CD4-positive, alpha-beta T cell treated with Interferon alpha-2 for 1 hour (primary cell): ENCODE measurements around the gene PIGL.
"Not testable (repeated sequence)": the region's sequence is repeated elsewhere in the genome, so short reads cannot be mapped to it uniquely, and the experiment has no call there.

Source experiments
- DNase-seq, 2 donors: peaks; one replicate each; pipeline ENCODE4 v3.0.0-alpha.2; 2020 to 2022

Gene PIGL

DNA sequence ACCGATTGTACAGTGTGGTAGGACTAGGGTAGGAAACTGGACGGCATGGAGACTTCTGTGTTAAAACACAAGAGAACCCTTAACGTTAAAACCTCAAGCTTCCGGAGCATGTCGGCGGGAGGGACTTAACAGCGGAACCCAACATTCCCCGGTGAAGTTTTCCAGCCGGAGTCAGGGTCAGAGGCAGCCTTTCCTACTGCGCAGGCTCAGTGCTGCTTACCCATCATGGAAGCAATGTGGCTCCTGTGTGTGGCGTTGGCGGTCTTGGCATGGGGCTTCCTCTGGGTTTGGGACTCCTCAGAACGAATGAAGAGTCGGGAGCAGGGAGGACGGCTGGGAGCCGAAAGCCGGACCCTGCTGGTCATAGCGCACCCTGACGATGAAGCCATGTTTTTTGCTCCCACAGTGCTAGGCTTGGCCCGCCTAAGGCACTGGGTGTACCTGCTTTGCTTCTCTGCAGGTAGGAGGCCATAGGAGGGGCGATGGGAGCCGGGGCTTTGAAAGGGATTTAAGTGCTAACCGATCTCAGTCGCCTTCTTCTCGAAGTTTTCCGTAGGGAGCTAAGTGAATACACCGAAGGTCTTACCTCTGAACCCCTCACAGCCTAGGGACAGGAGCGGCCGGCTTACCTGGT is at the start of gene PIGL:
PIGL (plus strand) TSS at position 209 of the 634 bp plus-strand sequence; CDS start at position 226, 17 bp downstream.
- peak; percentile 82 to 90 for DNase-seq

DNA sequence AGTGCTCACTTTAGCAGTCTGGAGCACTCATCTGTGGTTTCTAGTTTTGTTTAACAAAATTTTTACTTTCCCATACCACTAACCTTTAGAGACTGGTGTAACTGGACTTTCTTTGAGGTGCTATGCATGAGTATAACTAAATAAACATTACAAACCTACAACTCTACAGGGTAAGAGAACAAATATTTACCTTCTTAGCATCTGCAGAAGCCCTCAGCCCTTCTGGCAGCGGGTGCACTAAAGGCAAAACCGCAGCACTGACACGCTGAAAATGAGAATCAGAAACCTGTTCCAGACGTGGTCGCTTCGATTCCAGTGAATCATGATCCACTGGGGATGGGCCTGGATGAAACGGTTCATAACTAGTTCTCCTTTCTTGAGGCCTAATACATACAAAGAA is 45.4 kb upstream of the PIGL start:
- DNase-seq = no peak

DNA sequence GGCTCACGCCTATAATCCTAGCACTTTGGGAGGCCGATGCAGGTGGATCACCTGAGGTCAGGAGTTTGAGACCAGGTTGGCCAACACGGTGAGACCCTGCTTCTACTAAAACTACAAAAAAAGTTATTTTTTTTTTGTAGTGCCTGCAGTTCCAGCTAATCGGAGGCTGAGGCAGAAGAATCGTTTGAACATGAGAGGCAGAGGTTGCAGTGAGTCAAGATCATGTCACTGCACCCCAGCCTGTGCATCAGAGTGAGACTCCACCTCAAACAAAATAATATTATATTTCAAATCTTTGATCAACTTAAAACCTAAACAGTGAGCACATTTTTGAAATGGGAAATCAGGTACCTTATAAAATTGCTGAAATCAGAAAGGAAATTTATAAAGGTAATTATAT is 38.2 kb upstream of the PIGL start:
- DNase-seq = no peak

- DNase-seq = no peak
Observed at GRCh38 chr17:16181581-16181980, 35.4 kb upstream of the PIGL start.

DNA sequence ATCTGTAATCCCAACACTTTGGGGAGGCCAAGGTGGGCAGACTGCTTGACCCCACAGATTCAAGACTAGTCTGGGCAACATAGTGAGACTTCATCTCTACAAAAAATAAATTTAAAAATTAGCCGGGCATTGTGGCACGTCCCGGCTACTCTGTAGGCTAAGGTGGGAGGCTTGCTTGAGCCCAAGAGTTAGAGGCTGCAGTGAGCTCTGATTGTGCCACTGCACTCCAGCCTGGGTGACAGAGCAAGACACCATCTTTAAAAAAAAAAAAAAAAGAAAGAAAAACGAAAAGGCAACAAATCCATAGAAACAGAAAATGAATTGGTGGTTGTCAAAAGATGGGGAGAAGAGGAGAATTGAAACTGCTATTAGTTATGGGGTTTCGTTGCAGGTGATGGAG is 29.4 kb upstream of the PIGL start:
- no peak for DNase-seq

DNA sequence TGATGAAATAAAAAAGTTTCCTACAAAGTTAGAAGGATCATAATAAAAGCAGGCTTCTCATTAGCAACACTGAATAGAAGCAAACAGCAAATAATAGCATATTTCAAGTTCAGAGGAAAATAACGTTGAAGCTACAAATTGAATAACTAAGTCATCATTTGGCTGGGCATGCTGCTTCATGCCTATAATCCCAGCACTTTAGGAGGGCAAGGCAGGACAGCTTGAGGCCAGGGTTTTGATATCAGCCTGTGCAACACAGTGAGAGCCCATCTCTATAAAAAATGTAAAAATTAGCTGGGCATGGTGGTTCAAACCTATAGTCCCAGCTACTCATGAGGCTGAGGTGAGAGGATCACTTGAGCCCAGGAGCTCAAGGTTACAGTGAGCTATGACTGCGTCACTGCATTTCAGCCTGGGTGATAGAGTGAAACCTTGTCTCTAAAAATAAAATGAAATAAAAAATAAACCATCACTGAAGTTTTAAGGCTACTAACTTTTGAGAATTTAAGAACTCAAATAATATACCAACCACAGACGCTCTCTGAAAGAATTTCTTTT is 27.1 kb upstream of the PIGL start:
- DNase-seq = no peak

- no peak for DNase-seq
Observed at GRCh38 chr17:16190703-16191360, 26.2 kb upstream of the PIGL start.

DNA sequence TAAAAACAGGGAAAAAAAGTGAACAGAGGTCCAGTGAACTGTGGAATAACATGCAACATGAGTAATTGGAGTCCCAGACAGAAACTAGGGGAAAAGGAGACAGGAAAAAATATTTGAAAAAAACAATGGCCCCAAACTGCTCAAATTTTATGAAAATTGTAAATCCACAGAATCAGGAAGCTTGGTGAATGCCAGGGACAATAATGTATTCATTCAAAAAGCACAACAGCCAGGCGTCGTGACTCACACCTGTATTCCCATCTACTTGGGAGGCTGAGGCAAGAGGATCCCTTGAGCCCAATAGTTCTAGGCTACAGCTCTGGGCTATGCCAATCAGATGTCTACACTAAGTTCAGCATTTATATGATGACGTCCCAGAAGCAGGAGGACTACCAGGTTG is 25.4 kb upstream of the PIGL start:
- no peak for DNase-seq

DNA sequence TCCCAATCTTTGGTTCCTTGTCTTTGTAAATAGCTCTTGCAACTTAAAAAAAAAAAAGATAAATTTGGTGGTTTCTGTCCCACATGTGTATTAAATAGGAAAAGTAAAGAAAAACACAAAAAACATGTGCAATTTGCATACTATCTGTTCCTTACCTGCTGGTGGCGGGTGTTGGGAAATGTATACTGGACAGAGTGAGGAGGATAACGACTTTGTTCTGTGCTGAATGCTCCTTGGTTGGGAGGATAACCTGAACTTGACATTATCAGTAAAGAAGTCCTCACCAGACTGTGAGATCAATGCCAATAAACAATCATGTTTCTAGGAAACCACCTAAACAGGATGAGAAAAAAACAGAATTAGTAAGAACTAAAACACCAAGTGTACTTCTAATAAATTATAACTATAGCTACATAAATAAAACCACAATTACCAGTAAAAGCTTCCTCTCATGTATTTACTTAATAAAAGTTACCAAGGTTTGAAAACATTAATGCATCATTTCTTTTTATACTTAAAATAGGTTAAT is 22.6 kb upstream of the PIGL start:
- DNase-seq = peak in 1 of 2 donors; percentile 42

DNA sequence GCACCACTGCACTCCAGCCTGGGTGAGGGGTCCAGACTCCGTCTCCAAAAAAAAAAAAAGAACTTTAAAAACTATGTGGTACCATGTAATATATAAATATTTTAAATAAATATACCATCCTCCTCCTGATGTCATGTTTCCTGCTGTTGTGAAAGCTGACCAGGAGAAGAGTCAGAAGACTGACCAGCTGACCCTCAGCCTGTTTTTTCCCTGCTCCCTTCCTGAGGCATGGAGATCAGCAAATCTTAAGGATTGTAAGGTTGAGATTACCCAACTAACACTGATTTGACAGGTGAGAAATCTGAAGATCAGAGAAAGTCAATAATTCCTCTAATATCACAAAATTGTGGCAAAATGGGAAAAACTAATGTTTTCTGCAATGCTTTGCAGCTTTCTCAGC is 19.7 kb upstream of the PIGL start:
- DNase-seq = no peak

- no peak for DNase-seq
Observed at GRCh38 chr17:16199093-16199492, 17.9 kb upstream of the PIGL start.

DNA sequence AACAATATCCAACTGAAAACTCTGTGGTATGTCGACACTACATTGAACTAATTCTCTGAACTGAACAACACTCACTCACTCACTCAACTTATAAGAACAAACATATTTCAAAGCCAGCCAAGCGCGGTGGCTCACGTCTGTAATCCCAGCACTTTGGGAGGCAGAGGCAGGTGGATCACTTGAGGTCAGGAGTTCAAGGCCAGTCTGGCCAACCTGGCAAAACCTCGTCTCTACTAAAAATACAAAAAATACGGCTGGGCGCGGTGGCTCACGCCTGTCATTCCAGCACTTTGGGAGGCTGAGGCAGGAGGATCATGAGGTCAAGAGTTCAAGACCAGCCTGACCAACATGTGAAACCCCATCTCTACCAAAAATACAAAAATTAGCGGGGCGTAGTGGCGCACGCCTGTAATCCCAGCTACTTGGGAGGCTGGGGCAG is 15.3 kb upstream of the PIGL start:
- not testable (repeated sequence) for DNase-seq

GRCh38 chr17:16202554-16203500 is 14.2 kb upstream of the PIGL start:
- not testable (repeated sequence) for DNase-seq

DNA sequence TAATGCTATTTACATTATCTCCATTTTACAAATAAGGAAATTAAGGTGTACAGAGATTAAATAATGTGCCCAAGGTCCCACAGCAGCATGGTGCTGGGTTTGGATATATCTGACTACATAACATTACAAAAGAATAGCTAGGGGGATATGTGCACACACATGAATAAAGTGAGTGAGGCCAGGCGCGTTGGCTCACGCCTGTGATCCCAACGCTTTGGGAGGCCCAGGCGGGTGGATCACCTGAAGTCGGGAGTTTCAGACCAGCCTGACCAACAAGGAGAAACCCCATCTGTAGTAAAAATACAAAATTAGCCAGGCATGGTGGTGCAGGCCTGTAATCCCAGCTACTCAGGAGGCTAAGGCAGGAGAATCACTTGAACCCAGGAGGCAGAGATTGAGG is 12.2 kb upstream of the PIGL start:
- not testable (repeated sequence) for DNase-seq

DNA sequence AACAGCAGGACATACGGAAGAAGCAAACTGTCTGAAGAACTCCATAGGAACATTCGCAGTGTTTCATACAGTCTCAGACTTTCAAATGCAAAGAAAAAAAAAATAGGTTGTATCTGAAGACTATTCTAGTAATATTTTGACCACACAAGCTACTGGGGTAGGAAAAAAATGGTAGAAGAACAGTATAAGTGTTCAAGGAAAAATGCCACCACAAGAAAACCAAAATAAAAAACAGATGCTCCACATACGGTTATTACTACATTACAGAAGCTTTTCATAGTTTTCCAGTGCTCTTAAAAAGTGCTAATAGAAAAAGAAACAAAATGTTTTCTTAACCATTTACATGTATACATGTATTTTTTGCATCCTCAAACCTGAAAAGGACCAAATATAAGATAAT is 5.4 kb upstream of the PIGL start:
- DNase-seq = no peak

DNA sequence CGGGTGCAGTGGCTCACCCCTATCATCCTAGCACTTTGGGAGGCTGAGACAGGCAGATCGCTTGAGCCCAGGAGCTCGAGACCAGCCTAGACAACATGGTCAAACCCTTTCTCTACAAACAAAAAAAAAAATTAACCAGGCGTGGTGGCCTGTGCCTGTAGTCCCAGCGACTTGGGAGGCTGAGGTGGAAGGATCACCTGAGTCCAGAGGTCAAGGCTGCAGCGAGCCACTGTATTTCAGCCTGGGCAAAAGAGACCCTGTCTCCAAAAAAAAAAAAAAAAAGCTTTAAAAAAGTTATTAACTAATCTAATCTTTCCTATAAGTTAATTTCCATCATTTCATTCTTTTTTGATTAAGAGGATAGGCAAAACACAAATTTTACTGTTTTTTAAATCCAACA is 4.2 kb upstream of the PIGL start:
- DNase-seq = no peak

DNA sequence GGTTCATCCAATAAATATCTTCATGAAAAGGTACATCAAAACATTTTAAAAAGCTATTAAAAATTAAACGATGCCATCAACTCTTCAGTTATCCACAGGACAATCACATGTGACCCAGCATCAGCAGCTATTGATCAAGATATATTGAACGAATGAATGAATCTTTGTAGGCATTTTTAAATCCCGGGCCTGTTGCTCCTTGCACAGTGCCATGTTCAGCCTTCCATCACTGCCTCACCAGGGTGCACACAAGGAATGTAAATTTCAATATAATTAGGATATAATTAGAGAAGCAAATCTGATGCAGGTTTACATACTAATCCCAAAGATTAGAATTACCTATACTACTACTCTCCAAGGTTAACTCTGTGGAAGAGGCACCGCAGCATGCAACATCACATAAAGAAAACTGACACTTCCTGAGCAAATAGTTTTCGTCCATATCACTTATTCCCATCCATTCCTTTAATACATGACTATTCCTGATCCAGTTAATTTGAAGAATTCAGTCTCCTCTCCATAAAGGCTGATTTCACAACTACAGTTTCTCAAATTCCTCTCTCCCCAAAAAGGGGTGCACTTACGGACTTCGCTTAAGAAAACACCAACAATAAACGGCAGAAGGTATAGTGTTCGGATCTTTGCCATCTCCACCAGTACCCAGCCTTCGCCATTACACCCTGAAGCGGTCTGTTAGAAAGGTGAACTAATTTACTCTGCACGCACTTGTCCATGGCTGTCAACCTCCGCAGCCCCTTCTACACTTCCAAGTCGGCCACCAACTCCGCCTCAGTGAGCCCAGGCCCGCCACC is 2.6 kb upstream of the PIGL start:
- no peak for DNase-seq

GRCh38 chr17:16215002-16215272 is 2.1 kb upstream of the PIGL start:
- peak; percentile 18 to 36 for DNase-seq

GRCh38 chr17:16215273-16215964 is 1.6 kb upstream of the PIGL start, which contains the start of gene NCOR1:
NCOR1 (minus strand) TSS chr17:16215534; CDS start chr17:16194569, 20,965 bp downstream.
- DNase-seq = peak; percentile 85 to 89

DNA sequence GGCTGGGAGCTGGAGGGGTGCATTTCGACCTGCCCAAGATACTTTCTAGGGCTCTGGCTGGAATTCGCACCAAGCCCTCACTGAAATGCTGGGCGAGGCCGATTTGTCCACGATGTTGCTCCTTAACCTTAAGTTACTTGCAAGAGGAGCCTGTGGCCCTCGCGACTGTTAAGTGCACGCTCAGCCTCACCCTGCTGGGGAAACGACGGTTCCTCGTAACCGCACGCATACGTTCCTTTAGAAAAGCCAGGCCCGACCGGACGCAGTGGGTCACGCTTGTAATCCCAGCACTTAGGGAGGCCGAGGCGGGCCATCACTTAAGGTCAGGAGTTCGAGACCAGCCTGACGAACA is 1.1 kb upstream of the PIGL start:
- DNase-seq = no peak

DNA sequence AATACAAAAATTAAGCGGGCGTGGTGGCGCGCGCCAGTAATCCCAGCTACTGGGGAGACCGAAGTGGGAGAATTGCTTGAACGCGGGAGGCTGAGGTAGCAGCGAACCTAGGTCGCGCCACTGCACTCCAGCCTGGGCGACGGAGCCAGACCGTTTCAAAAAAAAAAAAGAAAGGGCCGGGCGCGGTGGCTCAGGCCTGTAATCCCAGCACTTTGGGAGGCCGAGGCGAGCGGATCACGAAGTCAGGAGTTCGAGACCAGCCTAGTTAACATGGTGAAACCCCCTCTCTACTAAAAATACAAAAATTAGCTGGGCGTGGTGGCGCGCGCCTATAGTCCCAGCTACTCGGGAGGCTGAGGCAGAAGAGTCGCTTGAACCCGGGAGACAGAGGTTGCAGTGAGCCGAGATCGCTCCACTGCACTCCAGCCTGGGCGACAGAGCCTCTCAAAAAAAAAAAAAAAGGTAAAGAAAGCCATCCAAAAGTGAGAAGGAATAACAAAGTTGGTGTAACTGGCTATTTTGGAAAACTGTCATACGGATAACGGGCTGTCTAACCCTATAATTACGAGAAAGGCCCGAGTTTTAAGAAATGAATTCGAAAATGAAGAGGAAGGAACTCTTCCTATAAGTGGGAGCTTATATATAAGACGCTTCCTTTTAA is 539 bp upstream of the PIGL start:
- not testable (repeated sequence) for DNase-seq
